ENCODE data around the gene PDZD2.

Gene PDZD2

DNA sequence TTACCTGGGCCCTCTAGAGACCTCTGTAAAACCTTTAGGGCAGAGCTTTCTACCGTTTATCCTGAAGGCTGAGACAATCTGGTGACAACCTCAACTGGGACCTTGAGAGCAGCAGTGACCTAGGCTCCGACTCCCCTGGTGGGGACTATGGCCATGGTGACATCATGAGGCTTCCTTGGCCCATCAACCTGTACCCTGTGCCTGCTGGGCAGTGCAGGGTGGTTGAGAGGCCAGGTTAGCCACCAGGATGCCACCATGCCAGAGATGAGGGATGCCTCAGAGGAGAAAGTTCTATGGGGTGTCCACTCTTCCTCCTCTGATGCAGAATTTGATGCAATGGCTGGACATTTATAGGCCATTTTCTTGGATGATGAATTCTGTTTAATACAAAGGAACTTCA is 194.8 kb downstream of the PDZD2 start:
- no peak for DNase-seq

- no peak for DNase-seq
These were observed 205.9 kb downstream of the PDZD2 start for GRCh38 chr5:31844622-31845345.

DNA sequence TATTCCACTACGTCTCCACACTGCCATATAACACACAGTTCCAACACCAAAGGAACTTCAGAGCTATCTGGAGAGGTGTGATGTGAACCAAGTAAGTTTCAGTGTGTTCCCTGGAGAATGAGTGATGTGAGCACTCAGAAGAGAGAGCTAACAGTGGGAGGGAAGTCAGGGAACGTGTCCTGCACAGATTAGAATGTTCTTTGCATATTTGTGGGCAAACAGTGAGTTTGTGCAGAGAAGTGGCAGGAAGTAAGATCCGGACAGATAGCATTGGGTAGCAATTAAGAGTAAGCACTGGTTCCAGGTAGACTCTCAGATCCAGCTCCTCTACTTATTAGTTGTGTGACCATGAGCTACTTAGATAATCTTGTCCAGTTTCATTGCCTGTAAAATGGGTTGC is 206.4 kb downstream of the PDZD2 start:
- DNase-seq = no peak

- no peak for DNase-seq
These were observed 208.0 kb downstream of the PDZD2 start for GRCh38 chr5:31846934-31847333.

- no peak for DNase-seq
These were observed 208.4 kb downstream of the PDZD2 start for GRCh38 chr5:31847354-31847753.

GRCh38 chr5:31850981-31851689 is 212.2 kb downstream of the PDZD2 start:
- no peak for DNase-seq

DNA sequence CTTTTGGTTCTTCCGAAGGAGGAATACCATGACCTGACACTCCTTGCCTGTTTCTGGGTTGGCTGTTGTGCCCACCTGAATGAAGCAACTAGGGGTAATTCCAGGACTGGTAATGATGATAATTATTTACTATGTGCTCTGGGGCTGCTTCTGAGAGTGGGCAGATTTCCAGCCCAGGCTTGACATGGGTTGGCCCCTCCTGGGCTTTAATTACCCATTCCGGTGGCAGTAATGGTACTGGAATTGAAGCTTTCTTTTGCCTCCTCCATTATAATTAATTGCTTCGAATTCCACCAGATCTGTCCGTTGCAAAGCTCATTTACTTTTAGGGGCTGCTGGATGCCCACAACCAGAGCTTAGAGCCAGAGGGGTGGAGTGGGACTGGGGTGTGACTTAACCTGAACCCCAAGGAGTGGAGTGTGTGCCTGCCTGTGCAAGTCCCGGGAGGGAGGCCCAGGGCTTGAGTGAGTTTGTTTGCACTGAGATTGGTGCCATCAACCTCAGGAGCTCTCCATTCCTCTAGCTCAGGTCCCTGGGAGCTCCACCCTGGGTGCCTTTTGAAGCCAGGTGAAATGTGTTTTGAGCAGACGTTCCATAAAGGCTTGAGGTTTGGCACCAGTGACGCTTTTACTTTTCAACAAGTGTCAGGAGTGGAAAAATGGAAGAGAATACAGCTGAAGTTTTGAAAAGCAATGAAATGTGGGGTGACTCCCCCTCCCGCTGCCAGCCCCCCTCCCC is 214.6 kb downstream of the PDZD2 start:
- DNase-seq = no peak

DNA sequence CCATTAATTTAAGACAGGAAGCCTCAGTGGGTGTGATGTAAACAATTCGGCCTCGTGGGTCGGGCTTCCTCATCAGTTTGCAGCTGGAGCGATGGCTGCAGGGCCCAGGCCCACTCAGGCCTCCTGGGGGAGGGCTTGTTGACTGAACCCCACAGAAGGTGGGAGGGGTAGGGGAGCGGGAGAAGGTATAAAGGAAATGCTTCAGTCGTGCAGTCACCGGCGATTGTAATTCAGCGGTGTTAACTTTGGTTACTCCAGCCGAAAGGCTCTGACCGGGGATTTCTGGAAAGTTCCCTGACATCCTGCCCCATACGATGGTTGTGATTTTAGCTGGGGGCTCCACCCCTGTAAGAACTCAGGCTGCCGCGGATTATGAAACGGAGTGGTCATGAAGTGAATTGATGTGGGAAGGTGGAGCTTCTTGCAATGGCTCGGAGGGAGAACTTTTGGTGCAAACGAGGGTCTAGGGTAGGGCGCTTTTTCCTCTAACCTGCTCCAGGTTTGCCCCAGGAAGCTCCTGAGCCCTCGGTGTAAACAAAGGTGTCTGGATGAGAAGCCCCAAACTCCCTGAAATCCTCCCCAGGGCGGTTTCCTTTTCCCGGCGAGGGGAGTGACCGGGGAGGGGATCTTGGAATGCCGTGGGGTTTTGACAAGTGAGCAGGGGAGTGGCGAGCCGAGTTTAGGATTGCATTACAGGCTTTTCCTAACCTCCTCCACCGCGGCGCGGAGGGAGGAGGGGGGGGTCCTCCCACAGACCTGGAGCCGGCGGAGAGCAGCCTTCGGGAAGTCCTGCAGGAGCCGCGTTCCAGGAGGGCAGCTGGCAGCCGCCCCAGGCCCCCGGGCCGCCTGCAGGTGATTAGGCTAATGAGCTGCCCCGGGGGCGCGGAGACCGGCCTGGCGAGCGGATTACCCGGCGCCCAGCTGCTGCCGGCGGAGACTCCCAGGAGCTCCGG is 215.5 kb downstream of the PDZD2 start:
- DNase-seq = peak; percentile 50

DNA sequence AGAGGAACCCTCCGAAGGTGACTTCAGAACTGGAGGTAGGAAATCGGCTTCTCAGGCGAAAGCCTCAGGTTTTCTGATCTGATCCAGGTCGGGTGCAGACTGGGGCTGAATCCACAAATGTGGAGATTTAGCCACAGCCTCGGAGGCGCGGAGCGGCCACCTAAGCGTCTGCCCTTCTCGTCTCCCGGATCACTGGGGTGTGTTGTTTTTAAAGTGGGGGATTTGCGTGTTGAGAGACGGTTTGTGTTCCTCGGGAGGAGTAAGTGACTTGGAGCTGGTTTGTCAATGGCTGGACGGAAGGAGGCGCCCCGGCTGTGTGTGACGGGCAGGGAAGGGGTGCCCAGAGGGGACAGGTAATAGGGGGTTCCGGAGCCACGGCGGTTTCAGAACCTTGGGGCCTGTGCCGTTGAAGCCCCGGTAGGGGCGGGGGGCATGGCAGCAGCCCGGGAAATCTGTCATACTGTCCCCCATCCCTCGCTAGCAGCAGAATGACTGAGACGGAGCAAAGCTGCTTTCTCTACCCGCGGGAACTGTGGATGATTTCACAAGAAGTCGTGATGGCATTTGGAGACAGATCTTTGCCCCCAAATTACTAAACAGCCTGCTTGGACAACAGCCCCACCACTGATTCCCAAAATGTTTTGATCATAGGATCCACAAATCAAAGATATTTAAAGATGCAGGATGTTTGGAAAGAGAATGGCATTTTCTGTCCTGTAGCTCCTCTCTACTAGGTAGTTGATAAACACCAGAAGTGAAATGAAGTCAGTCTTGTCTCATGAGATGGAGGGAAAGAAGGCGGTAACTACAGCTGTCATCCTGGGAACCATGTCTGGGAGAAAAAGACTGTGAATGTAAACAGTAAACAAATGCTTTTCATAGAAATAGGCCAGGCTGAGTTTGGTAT is 216.5 kb downstream of the PDZD2 start:
- DNase-seq = peak; percentile 34

GRCh38 chr5:31859096-31859495 is 220.2 kb downstream of the PDZD2 start:
- DNase-seq = no peak

DNA sequence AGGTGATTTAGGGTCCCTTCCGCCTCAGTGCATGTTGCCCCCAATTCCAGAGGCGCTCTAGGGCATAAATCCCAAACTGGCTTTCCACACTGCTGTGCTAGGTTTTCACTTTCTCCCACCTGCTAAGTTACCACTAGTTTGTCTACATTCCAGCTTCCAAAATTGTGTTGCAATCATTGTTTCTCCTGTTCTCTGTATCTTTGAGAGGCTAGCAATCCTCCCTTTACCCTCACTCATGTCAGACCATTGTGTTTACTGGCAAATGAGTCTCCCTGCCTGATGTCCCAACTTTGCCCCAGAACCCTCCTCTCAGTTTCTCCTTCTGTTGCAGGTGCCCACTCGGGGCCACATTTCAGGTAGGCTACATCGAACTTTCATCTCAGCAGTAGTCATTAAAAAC is 221.3 kb downstream of the PDZD2 start:
- no peak for DNase-seq

DNA sequence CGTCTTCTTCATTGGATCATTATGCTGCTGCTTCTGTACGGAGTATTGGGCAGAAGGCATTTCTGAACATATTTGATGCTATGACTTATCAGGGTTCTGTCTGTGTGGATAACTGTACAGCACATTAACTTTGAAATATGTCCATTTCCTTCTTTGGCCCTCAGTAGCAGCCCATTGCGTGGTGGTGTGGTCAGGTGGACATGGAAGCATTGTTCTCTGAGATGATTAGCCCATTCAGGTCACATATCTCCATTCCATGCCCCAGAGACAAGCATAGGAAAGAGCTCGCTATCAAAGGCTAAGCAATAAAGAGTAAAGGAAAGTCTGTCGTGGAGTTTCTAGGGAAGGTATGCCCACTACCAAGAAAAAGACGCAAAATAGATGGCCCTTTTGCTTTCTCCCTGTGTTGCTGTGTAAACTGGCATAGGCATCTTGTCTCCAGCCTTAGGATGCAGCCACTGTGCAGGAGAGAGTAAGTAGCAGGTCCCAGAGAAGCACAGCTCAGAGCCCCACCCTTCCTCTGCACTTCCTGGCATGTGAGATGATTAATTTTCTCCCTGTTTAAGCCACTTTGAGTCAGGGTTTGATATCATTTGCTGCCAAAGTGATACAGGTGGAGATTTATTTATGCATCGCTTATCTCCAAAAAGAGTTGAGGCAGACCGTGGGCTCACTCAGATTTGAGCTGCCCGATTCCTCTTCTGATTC is 221.9 kb downstream of the PDZD2 start:
- no peak for DNase-seq

DNA sequence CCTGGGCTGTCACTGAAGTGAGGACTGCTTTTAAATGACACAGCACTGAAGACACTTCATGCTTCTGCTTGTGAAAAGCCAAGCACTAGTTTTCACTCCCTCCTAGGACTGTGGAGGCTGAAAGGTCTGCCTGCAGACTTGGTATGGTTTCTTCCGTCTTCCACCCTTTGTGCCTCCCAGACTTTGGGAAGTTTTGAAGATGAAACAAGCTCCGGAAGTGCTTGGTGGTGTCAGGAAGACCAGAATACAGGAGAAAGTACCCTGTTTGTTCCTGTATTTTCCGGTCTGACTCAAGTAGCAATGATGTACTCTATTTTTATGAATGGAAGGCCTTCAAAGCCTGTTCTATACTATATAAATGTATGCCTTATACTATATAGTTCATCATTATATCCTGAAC is 222.7 kb downstream of the PDZD2 start:
- no peak for DNase-seq

DNA sequence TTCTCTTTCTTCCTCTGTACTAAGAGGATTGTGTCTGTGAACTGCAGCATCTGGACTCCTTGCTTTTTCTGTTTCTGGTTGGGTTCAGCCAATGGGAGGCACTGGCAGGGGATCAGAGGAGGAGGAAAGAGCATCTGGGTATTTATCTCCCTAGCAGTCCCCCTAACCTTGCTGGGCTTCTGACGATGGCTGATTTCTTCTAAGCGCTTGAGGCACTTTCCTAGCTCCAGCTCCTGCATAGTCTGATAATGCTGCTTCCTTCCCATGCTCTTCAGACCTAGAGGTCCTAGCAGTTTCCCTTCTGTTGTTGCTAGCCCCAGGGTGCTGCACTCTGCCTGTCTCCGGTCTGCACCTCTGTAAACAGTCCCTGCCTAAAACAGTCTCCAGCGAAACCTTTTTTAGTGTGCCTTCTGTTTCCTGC is 225.1 kb downstream of the PDZD2 start:
- DNase-seq = no peak

DNA sequence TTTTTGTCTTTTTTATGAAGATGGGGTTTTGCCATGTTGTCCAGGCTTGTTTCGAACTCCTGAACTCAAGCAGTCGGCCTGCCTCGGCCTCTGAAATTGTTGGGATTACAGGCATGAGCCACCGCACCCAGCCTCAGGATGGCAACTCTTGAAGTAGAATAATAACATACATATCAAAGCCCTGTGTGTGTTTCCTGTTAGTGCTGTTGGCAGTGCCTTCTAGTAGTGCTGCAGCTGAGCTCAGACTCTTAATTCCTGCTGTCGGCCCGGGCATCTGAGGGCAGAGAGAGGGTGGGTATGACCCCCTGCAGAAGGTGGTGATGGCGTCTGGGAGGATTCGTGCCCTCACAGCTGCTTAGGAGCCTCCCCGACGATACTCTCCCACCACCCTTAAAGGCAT is 227.2 kb downstream of the PDZD2 start:
- no peak for DNase-seq

DNA sequence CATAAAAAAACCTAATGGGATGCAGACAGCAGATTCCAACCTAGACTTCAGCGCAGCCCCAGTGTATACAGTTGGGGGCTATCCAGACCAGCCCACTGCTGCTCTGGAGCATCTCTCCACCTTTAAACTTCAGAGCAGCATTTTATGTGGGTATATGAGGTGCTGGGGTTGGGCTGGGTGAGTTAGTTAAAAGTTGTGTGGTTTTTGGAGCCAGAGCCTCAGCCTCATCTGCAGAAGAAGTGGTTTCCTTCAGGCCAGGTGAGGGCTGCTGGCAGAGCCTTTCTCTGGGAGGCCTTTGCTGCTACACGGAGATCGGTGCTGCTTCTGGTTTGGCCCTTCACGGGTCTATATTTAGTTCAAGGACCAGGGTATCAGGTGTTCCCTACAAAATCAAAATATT is 228.3 kb downstream of the PDZD2 start:
- DNase-seq = no peak

GRCh38 chr5:31880449-31880848 is 241.5 kb downstream of the PDZD2 start:
- DNase-seq = no peak

DNA sequence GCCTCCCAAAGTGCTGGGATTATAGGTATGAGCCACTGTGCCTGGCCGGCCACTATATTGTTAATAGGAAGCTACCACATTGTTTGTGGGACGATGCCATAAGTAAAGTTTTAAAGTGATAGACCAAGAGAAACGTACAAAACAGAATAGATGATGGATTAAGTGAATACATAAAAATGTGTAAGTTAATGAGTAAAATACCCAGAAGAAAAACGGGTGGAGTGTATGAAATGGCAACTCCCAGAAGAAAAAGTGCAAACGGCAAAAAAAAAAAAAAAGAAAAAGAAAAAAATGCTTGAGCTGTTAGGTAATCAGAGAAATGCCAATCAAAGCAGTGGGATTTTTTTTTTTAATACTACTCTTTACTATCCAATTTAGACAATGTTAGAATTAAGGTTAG is 246.0 kb downstream of the PDZD2 start:
- DNase-seq = no peak

DNA sequence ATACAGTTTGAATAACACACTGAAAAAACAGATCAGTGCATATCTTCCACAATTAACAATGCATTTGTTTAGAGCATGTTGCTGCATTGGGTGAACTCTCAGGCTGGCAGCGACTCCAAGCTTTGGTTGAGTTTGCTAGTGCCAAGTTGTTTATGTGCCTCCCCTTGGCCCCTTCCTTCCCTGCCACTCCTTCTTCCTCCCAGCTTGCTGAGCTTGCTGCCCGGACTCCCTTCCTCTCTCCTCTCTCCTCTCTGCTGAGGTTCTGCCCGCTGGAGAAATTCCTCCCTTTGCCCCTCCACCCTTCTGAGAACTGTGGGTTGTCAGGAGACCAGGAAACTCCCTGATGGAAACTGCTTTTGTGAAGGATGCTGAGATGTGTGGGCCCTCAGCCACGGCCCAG is 247.3 kb downstream of the PDZD2 start:
- no peak for DNase-seq

- DNase-seq = no peak
These were observed 248.6 kb downstream of the PDZD2 start for GRCh38 chr5:31887556-31887955.

DNA sequence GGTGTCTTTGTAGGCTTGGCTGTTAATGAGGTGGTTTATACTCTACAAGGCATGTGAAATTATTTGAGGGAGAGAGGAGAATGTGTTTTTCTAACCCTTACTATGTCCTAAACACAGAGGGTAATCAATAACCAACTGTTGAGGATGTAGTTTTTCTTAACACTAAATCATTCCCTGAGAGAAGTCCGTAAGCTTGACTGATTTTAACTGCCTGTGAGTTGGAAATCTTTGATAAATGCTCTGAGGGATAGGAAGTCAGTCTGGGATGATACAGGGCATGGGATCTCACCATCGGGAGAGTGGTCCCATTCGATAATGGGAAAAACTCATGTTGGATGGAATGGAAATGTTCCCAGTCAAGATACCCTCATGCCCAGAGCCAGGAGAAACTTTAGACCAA is 249.6 kb downstream of the PDZD2 start:
- DNase-seq = no peak
